Keratinocyte (primary cell): Measurements from ENCODE around the gene MLF2.

Experiments
- CTCF ChIP-seq, 3 experiments: IDR thresholded peaks in 1 of 3; conservative IDR thresholded peaks in 1 of 3; optimal IDR thresholded peaks in 1 of 3; 2 replicates in 2 of 3; 3 replicates in 1 of 3; pipeline versions ENCODE3 to v1.5.1; 2011; ENCODE audit warnings: low read length in 3 of 3, mild to moderate bottlenecking in 3 of 3, moderate library complexity in 2 of 3, control low read depth in 1 of 3, inconsistent platforms in 1 of 3; ENCODE audit not compliant: insufficient read depth in 2 of 3; ENCODE audit errors: extremely low read depth in 1 of 3
- EZH2 ChIP-seq: IDR thresholded peaks from one replicate; pipeline ENCODE4 v1.6.1; 2012; ENCODE audit warnings: inconsistent platforms, mild to moderate bottlenecking, low read length, moderate library complexity

DNA sequence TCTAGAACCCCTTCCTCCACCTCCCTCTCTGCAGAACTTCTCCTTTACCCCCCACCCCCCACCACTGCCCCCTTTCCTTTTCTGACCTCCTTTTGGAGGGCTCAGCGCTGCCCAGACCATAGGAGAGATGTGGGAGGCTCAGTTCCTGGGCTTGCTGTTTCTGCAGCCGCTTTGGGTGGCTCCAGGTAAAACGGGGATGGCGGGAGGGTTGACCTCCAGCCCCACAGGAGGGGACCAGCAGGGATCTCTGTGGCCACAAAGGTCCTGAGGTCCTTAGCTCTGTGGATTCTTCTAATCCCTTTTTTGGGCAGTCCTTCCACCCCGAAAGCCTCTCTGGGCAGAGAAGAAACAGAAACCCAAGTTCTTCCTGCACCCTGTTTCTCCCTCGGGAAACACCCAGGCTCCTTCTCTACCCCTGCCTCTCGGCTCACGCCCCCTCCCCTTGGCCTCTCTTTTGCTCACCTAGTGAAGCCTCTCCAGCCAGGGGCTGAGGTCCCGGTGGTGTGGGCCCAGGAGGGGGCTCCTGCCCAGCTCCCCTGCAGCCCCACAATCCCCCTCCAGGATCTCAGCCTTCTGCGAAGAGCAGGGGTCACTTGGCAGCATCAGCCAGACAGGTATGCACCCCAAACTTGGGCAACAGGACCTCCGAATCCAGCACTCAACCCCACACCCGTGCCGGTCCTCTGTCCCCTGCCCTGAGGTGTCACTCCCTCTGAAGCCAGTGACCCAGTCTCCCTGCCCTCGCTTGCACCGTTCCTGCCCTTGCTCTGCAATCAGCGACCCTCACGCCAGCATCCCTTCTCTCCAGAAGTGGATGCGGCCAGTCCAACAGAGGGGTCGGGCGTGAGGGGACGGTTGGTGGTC, 20.0 kb upstream of the MLF2 start:
- no peak for TF ChIP-seq EZH2
- TF ChIP-seq CTCF (optimal IDR thresholded peaks at IDR 0.05 in 1 of 3, IDR thresholded peaks at IDR 0.05 in 1 of 3, conservative IDR thresholded peaks at IDR 0.05 in 1 of 3; ENCODE audit: extremely low read depth in 1 of 3, insufficient read depth in 2 of 3, low read length in 3 of 3): no peak
